HG03060 (cell line): ENCODE data around the gene HDAC5.
"Not testable (repeated sequence)": the region's sequence is repeated elsewhere in the genome, so short reads cannot be mapped to it uniquely, and the experiment has no call there.

Experiments used
- ATAC-seq: cut with Tn5 transposase; IDR thresholded peaks from one replicate; pipeline ENCODE4 v1.9.1; 2021; ENCODE audit warnings: low read depth, moderate number of reproducible peaks; ENCODE audit not compliant: unreplicated experiment

HDAC5 gene

DNA sequence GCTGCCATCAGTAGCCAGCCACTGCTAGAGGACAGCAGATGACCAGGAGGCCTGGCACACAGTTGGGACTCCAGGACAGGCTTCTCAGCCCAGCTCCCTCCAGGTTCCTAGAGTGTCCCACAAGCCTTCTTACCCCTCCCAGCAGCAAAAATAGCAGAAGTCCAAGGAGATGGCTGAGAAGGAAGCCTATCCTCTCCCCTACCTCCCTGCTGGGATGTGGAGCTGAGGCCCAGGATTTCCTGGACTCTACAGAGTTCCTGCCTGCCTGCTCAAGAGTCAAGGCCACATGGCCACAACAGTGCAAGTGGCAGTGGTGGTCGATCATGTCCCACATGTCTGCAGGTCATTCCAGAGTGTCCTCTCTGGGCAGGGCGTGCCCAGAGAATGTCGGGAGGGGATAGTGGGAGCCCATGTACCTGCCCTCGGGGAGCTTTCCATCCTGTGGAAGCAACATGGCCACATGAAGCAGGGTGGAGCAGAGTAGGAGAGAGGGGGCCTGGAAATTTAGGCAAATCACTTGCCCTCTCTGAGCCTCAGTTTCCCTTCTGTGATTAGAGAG is 10.6 kb upstream of the HDAC5 start:
- ATAC-seq, result no peak

DNA sequence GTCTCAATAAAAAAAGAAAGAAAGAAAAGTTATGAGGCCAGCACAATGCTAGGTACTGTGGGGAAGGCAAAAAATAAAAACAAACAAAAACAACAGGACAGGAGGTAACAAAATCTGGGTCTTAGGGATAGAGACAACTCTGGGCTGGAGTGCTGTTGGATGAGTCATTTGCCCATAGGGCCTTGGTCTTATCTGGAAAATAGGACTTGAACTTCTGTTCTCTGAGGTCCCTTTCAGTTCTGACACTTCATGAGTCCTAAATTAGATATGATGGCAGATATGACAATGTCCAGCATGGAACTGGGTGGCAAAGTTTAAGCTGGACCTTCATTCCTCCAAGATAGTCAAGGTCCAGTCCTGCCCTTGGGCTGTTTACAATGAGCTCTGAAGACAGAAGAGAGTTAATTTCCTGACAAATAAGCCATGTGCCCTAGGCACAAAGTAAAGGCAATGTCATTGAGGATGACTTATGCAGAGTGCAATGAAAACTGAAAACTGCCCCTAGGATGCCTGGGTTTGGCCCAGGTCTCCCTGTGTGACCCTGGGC is 8.9 kb upstream of the HDAC5 start:
- ATAC-seq, result no peak

DNA sequence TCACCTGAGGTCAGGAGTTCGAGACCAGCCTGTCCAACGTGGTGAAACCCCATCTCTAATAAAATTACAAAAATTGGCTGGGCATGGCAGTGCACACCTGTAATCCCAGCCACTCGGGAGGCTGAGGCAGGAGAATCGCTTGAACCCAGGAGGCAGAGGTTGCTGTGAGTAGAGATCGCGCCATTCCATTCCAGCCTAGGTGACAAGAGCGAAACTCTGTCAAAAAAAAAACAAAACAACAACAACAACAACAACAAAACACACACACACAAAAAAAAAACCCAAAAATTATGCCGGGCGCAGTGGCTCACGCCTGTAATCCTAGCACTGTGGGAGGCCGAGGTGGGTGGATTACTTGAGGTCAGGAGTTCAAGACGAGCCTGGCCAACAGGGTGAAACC is 7.9 kb upstream of the HDAC5 start:
- ATAC-seq, result not testable (repeated sequence)

DNA sequence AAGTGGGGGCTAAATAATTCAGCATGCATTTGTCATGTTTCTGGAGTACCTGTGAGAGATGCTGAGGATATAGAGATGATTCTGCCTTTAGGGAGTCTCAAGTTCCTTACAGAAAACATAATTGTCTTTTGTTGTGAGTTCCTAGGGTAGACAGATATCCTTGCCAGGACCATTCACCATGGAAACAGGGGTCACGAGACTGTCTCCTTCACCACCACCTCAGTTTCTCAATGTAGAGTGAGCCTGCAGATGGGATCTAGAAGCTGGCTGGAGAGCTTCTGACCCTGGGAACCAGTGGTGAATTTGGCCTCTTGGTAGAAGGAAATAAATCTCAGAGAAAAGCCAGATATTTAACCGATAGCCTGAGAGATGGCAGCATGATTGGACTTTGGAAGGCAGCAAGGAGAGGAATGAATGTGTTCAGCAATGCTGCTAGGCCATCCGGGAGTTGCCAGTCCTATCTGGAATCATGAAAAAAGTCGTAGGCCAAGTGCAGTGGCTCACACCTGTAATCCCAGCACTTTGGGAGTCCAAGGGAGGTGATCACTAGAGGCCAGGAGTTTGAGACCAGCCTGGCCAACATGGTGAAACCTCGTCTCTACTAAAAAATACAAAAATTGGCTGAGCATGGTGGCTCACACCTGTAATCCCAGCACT is 7.4 kb upstream of the HDAC5 start:
- no peak for ATAC-seq

DNA sequence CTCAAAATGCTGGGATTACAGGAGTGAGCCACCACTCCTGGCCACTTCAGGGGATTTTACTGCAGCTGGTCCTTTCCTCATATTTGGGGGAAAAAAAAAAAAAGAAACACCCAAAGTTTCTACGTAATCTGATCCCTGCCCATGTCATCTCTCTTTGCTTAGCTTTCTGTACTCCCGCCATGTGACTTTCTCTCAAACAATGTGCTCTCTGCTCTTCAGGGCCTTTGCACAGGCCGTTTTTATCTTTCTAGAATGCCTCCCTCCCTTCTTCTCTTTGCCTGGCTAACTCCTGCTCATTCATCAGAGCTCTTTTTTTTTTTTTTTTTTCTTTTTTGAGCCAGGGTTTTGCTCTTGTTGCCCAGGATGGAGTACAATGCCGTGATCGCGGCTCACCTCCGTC is 4.9 kb upstream of the HDAC5 start:
- no peak for ATAC-seq

DNA sequence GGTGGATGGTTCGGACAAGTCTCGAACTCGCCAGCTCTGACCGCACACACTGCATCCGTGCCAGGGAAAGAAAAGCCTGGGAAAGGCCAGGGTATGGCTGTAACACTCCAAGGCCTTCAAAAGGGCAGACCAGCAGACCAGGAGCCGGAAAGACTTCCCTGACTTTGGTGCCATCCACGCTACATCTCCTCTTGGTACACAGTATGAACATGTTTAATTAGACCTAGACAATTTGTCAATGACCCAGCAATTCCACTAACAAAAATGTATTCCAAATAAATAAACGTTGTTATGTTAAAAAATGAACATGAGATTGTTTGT is 637 bp upstream of the HDAC5 start:
- ATAC-seq, result no peak

DNA sequence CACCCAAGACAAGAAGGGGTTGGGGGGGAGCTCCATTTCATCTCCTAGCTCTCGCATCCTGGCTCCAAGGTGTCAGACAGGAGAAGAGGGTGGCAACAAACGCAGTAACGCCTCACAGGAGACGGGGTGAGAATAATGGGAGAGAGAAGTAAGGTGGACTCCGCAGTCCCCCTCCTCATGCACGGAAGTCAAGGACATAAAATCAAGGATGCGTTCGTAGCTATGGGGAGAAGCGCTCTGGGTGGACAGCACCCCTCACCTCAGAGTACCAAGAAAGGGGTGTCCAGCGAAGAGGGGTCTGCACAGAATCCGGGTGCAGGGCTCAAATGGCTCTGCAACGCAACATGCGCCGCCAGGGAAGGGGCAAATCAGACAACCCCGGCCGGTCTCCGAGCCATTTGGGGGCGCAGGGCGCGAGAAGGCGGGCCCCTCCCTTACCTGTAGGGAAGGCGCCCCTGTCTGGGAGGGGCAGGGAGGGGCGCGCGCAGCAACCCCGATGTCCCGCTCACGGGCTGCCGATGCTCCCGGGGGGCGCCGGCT is 555 bp downstream of the HDAC5 start:
- no peak for ATAC-seq

DNA sequence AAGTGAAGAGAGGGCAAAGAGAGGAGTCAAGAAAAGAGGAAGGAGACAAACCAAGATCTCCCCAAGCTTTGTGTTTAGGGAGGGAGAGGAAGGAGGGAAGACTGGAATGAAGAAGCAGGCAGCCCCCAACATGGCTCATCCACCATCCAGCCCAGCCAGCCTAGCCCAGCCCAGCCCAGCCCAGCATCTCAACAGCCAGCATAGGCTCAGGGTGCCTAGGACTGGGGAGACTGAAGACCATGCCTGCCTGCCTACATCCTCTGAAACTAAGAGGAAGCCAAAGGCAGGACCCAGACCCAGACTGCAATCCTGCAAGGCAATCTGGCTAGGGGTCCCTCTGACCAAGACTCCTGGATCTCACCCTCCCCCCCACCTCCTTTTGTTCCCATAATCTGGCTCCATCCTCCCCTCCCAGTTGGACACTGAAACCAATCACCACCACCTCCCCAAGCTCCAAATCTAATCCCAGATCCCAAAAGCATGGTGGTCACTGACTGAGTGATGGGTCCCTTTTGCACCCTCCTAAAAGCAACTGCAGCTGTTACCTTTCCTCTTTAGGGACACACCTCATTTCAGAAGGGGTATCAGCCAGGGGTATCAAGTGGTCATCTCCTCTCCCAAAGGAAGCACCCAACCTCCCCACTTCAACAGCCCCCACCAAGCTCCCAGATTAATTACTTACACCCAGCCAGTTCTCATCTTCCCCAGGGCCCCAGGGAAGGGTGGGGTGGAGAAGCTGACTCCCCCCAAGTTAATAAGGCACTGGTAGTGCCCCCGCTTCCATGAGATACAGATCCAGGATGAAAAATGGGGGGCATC is 1.2 kb downstream of the HDAC5 start:
- ATAC-seq, result no peak

DNA sequence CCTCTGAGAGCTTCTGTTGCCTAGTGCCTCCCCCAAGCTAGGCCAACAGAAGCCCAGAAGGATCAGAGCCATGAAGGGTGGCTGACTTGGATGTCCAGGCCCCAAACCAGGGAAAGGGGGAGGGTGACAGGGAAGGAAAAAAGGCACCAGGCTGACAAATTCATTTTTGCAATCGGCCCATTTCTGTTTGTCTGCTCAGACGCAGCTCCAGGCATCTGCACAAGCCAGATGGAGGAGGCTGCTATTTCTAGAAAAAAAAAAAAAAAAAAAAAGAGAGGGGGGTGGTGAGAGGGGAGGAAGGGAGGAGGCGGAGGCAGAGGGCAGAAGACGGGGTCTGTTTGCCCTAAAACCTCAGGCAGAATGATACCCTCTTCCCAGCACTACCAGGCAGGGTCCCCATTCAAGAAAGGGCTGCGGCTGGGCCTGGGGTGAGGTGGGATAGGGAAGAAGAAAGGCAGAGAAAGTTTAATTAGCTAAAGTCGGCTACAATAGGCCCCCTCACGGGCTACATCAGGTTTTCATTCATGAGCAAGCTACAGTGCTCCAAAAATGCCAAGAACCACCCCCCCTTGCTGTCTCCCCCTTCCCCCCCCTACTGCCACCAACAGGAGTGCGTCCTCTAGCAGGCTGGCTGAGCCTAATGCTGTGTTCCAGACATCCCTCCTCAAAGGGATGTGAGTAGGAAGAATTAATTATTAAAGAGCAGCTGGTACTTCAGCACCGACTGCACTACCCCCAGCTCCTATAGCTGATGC is 2.4 kb downstream of the HDAC5 start:
- ATAC-seq, result no peak

DNA sequence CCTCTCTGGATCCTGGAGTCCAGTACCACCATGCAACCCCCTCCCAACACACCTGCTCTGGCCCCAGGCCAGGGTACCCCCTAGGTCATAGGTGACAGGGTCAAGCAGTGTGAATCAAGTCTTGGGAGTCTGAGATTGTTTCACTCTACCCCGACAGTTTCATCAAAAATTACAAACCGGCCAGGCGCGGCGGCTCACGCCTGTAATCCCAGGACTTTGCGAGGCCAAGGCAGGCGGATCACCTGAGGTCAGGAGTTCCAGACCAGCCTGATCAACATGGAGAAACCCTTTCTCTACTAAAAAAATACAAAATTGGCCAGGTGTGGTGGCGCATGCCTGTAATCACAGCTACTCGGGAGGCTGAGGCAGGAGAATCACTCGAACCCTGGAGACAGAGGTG is 3.2 kb downstream of the HDAC5 start:
- ATAC-seq, result not testable (repeated sequence)

DNA sequence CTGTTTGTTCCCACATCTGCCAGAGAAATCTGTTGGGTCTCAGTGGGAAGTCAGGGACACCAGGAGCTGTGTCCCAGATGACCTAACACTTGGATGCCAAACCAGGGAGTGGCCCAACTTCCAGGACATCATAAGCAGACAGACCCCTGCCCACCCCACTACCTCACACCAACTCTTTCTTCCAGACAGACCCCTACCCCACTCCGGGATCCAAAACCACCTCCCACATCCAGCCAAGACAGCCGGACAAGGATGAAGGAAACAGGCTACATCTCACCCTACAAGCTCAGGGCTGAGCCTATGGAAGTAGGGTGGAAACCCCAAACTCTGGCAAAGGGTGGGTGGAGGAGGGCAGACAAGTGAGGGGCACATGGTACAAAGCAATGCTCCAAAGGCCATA is 3.6 kb downstream of the HDAC5 start:
- ATAC-seq, result no peak

DNA sequence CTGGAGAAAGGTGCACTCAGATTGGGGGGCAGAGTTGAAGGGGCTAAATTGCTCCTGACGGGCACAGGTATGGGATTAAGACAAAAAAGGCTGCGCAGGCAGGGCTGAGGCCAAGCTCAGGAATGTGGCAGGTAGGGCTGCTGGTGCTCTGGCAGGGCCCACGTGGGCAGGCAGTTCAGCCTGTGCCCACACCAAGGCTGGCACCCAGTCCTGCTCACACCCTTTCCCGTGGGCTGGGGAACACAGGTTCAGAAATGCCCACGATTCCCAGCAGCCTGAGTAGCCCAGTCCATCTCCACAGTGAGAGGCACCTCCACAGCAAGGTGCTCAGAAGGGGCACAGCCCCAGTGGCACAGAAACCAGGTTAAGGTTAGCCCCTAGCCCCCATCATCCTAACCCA is 4.4 kb downstream of the HDAC5 start:
- no peak for ATAC-seq

DNA sequence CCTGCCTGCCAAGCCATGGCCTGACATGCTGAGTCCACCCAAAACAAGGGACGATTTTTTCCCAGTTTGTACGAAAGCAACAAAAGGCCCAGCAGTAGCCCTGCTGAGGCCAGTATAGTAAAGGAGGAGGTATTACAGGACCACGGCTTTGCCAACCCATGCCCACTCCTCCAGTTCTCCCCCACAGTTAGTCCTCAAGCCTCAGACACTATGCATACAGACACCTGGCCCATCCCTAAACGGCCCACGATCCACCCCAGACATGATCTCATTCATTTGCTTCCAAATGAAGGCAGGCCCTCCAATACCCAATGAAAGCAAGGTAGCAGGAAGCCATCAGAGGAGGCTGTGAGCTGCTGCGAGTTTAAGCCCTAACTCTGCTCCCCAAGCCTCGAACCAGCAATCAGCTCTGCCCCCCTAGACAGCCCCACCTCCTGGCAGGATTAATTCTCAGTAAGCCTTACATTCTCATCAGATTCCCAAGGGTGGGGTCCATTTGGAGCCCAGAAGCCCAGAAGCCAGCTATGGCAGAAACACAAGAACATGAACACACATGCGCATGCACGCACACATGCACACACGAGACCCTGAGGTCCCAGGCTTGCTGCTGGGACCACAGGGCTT is 4.9 kb downstream of the HDAC5 start:
- ATAC-seq, result no peak

DNA sequence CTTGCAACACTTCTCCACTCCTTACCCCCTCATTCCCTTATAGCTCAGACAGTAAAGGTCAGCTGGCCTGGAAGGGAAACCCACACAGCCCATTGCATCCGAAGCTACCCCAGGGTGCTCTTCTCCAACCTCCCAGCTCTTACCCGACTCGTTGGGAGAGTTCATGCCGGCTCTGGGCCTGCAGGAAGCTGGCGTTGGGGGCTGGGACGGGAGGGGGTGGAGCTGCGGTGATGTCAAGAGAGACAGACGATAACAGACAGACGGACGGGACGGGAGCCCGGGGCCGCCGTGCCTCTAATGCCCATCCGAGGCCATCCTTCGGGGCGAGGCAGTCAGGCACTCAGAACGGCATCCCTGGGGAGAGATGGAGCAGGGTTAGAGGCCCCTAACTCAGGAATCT is 6.1 kb downstream of the HDAC5 start:
- ATAC-seq, result no peak

DNA sequence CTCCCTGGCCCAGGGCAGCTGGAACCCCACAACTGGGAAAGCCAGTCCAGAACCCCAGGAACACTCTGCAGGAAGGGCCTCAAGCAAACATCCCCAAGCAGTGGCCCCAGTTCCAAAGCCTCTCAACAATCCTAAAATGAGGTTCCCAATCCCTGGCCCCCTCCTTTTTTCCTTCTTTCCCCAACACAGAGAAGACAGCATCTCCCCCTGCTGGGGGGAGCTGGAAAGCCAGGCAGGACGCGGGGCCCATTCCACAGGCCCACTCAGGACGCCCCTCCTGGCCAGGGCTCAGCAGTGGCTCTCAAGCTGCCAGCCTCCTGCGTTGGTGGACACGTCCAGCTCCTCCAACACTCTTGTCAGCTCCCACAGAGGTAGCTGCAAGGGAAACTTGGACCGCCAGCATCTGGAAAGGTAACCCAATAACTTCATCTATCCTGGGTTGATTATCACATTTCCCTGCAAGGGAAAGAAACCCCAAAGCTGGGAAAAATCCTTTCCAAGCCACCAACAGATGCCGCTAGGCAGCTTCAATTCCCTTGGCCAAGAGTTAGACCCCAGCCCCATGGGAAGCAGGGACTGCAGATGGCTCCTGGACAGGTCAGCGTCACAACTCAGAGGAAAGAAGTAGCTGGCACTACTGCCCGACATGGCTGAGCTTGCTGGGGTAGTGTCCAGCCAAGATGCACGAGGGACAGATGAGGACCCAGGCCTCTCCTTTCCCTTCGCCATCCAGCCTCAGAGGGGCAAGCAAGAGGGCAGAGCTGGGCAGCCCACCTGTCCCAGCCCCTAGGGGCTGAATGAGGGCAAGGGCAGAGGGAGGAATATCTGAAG is 7.6 kb downstream of the HDAC5 start:
- ATAC-seq, result no peak

DNA sequence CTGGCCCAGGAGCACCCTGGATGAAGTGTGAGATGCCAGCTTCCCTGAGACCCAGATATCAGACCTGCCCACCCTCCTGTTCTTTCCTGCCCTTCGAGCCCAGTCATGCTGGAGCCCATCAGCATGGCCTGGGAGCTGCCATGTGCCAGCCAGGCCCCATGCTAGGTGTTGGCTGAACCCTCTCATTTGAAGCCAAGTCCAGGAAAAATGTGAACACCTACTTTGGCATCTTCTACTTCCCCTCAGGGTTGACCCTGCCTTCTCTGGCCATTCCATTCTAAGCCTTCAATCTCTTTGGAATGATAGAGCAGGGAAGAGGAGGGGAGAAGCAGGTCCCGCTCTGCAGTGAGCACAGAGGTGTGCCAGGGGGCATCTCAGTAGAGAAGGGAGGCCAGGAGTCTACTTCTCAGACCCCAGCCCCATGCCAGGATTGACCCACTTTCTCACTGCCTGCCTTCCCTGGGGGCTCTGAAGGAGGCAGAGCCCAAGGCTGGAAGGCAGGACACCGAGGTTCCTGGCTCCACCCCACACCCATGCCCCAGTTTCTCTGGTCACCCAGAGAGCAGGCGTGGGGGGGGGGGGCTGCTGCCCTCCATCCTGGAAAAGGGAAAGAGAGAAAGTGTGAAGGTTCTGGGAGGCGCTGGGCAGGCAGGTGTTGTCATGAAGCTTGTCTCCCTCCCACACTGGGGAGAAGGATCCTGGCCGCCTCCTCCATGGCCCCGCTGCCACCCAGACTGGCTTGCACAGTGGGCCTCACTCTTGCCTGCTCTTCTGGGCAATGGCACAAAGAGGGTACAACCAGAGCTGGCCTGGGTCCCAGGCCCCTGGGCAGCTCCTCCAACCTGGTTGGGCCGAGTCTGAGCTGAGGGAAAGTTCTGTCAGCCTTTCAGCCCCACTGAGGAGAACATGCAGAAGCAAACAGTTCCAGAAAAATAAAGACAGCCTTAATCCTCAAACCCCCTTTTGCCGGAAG is 9.3 kb downstream of the HDAC5 start:
- ATAC-seq, result no peak

DNA sequence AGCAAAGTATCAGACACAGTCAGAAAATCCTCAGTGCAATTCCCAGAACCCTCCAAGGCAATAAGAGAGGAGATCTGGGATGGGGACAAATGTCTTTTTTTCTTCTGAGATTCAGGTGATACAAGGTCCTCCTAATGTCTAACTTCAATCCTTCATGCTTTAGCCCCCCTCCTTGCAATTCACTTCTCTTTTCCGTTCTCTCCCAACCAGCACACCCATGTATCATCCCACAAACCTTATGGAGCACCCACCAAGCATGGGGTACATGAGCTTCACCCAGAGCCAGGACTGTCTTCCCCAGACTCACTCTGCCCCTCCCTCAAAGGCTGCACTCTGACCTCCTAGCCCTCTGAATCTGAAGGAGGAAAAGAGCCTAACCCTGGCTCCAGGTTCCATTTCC is 10.1 kb downstream of the HDAC5 start:
- no peak for ATAC-seq
